GM18517 (cell line): ENCODE data around the gene C2orf92.

Experiments used
- ATAC-seq: cut with Tn5 transposase; IDR thresholded peaks from one replicate; pipeline ENCODE4 v1.9.1; 2021; ENCODE audit warnings: mild to moderate bottlenecking, moderate library complexity; ENCODE audit not compliant: unreplicated experiment

Gene C2orf92

DNA sequence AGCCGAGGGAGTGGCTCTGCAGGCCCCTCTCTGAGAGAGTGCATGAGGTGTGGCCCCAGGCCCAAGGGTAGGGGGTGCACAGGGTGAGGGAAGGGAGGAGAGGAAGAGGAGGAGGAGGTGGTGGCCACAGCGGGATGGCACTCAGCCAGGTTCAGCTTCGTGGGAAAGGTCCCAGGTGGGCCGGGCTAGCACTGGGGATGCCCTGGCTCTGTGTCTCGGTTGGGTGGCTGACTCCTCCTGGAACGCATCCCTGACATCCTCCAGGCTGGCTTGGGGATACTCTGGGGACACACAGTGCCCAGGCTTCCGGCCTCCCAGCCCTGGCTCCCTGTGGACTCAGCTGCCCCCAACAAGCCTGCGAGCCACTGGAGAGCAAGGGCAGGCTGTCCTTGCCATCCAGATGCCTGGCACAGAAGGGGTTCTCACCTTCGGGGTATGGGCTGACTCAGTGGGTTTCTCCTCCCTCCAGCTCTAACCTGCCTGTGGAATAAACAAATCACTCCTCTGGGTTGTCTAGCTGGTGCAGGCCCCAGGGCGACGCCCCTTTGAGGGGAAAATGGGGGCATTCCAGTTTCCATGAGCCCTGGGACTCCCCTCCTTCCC is 43.3 kb downstream of the C2orf92 start:
- no peak for ATAC-seq

DNA sequence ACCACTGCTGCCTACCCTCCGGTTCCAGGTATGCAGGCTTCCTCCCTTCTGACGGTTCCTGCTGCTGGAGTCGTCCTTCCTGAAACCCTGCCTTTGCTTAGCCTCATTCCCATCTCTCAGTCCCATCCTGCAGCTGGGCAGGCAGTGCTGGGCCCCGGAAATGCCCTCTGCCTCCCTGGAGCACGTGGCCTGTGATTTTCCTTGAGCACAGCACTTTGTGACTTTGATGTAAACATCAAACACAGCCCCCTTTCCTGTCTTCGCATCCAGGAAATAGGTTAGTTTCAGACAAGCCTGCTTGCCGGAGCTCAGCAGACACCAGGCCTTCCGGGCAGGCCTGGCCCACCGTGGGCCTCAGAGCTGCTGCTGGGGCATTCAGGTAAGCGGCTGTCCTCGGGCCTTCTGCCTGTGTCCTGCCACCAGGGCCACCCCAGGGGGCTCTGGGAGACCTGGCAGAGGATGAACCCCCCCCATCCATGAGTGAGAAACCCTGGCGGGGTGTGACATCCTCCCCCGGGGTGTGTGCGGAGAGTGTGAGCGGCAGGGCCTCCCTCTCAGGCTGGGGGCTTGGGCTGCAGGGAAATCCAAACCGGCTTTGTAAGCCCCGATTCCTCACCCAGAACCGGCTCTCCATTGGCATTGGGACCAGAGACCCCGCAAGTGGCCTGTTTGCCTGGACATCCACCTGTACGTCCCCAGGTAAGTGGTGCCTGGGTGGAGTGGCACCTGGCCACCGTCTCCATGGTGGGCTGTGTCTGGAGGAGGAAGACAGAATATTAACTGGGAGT is 44.0 kb downstream of the C2orf92 start, which contains the start of gene ZAP70:
ZAP70 (plus strand) TSS at position 281 of the 788 bp plus-strand sequence. CDS start 10,461 bp downstream, outside the sequence.
- ATAC-seq, result no peak

DNA sequence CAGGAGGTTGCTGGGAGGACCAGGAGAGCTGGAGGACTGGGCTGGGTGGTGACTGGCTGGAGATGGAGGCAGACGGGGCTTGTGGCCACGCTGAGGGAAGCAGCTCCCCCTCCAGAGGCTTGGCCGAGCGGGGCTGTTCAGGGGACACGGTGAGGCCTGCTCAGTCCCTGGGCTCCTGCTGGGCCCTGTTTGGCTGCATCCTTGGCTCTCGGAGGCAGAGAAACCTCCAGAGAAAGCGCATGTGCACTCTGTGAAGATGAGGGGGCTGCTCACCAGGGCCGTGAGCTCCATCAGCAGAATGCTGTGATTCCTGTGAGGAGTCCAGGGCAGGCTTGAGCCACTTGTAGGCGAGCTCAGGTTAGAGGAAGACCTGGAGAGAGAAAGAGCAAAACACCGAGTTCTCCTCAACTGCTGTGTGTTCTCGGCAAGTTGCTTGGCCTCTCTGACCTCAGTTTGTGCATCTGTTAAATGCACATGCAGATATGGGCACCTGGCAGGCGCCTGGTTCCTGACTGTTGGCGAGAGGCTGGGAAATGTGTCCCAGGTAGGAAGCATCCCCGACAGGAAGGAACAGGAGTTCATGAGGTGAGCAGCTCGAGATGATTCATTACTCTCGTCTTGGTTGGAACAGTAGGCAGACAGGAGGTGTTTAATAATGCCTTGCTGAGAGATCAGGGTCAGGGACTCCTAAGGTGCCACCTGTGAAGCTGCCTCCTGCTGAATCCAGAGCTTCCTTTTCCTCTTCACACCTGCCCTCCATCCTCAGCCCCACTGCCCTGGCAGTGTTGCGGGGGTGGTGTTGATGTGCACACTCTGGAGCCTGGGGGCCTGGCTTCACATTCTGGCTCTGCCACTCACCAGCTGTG is 44.8 kb downstream of the C2orf92 start:
- no peak for ATAC-seq

GRCh38 chr2:97714950-97715652 is 45.6 kb downstream of the C2orf92 start:
- no peak for ATAC-seq

DNA sequence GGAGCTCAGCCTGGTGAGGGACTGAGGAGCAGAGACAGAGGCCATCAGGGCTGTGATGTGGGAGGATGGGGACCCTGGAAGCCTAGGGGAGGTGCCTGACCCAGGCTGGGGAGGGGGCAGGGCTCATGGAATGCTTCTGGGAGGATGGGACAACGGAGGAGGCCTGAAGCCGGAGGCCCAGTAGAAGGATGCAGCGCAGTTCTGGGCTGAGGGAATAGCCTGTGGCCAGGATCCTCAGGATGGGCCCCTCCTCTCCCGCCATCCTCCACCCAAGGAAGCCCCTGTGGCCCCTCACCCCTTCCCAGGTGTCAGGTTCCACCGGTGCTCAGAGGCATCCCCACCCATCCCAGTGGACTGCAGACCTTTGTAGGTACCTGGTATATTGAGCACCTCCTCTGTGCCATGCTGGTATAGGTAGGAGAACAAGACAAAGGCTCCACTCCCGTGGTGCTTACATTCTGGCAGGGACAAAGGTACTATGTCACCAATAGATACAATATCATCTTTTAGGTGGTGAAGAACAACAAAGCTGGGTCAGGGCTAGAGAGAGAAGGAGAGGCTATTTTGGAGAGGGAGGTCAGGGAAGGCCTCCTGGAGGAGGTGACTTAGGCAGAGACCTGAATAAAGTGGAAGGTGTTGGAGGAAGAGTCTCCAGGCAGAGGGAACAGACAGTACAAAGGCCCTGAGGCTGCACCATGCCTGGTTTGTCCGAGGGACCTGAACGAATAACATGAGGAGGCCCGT is 46.6 kb downstream of the C2orf92 start:
- no peak for ATAC-seq

DNA sequence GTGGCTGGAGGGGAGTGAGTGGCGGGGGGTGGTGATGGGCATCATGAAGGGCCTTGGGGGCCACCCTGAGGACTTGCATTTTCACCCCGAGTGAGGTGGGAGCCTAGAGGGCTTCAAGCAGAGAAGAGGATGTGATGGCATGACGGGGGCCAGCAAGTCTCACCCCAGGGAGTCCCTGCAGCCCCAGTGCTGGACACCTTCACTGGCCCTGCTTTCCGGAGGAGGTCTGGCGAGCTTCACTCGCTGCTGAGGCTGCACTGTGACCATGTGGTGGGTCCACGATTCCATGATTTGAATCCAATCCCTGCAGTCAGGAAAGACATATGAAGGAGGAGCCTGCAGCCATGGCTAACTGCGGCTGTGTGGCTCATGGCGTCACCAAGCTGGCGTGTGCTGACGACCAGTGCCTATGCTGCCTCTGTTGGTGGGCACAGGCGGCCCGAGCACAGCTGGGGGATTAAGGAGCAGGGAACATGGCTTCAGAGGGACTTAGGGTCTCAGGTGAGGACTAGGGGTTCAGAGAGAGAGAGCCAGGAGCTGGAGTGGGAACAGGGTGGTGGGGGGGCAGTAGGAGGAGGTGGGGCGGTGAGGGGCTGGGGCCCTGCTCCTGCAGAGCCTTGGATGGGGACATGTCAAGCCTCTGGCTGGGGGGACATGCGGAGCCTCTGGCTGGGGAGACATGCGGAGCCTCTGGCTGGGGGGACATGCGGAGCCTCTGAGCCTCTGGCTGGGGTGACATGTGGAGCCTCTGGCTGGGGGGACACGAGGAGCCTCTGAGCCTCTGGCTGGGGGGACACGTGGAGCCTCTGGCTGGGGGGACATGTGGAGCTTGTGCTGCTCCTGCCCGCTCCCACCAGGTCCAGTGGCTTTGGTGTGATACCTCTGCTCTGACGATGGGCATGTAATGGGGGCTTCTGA is 47.4 kb downstream of the C2orf92 start:
- no peak for ATAC-seq

- no peak for ATAC-seq
These were observed 48.1 kb downstream of the C2orf92 start for GRCh38 chr2:97717613-97717995.

DNA sequence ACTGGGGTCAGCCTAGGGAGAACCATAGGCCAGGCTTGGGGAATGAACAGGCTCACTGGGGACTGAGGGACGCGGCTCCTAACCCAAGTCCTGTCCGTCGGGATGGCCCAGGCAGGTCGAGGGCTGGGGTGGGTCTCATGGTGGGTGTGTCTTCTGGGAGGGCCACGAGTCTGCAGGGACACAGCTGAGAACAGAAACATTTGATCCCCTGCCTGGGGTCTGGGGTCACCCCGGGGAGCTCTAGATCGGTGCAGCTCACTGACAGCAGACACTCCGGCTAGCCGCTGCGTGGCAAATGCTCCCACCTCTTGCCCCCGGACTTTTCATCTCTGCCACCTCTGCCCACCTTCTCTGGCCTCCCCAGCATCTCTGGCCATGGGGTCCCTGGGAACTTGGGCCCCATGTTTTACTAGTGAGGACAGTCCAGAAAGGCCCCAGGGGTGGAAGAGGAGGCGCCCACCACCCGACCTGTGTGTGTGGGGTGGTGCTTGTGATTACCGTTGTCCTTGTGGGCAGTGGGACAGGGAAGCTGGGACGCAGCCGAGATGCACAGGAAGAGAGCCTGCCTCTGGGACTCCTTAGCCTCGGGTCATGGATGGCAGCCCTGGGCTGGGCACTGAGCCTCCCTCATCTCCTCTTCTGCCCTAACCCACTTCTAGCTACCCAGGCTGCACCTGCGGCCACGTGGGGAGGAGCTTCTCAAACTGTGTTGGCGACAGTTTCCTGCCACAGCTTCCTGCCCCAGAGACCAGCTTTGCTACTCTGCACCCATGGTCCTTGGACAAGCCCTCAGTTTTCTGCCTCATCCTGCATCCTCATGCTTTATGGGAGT is 48.8 kb downstream of the C2orf92 start:
- peak; percentile 76 for ATAC-seq

GRCh38 chr2:97718942-97719341 is 49.4 kb downstream of the C2orf92 start:
- ATAC-seq, result no peak

- no peak for ATAC-seq
These were observed 50.0 kb downstream of the C2orf92 start for GRCh38 chr2:97719362-97720155.

DNA sequence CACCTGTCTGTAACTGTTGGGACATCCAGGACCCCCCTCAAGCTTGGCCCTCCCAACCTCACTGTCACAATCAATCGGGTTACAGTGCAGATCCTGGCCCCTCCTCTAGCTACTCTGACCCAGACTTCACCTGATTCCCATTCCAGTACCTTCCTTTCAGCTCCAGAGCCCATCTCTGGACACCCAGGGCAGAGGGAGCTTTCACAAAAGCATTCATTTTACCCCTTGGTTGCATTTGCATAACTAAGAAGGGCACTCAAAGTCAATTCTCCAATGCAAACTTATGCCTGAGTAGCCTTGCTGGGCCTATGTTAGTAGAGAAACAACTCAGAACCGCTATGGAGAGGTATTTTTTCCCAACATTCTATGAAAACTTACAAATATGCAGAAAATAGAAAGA is 51.2 kb downstream of the C2orf92 start:
- no peak for ATAC-seq

GRCh38 chr2:97722227-97722626 is 52.7 kb downstream of the C2orf92 start:
- no peak for ATAC-seq

GRCh38 chr2:97723156-97724072 is 53.9 kb downstream of the C2orf92 start:
- no peak for ATAC-seq

- ATAC-seq, result no peak
These were observed 54.5 kb downstream of the C2orf92 start for GRCh38 chr2:97724073-97724410.

GRCh38 chr2:97724501-97724900 is 55.0 kb downstream of the C2orf92 start:
- no peak for ATAC-seq

- no peak for ATAC-seq
These were observed 55.6 kb downstream of the C2orf92 start for GRCh38 chr2:97724946-97725688.
